H1 (cell line): Measurements from ENCODE around the gene AFF2. TPM values are rescaled to one million over a fixed set of nuclear protein-coding genes. Genes with fewer than 3 reads are reported as not detected.

Experiments
- polyA plus RNA-seq, 7 experiments: library from polyadenylated mRNA; depleted of rRNA in 3 of 7; stranded (reverse) in 5 of 7; unstranded in 2 of 7; fragments of >200 nt in 5 of 7; fragments of 200-250 nt in 2 of 7; gene quantifications; 1 replicate in 5 of 7; 2 replicates in 1 of 7; 4 replicates in 1 of 7; pipeline versions ENCODE4 v1.2.1 to v1.2.3, GENCODE V29; 2011 to 2013; ENCODE audit warnings: missing spikeins in 2 of 7, mixed read lengths in 2 of 7
- total RNA-seq: library from RNA; stranded (reverse); fragmentation: NEBNext Ultra II Directional; extraction: Animal tissue kit (Norgen Biotek cat#: 25700); gene quantifications from 2 replicates; pipeline ENCODE4 v1.2.1, GENCODE V29; 2021
- TF ChIP-seq, protein P1 (sequence below): IDR thresholded peaks from 2 replicates; pipeline ENCODE4 v1.6.1; 2012; ENCODE audit warnings: inconsistent platforms

AFF2 gene
- total and polyA plus RNA-seq, 2 of the 8 experiments (the other 6 are each of a cell fraction or from before 2014, with no cell fraction given) = 2.0 to 7.3 TPM

DNA sequence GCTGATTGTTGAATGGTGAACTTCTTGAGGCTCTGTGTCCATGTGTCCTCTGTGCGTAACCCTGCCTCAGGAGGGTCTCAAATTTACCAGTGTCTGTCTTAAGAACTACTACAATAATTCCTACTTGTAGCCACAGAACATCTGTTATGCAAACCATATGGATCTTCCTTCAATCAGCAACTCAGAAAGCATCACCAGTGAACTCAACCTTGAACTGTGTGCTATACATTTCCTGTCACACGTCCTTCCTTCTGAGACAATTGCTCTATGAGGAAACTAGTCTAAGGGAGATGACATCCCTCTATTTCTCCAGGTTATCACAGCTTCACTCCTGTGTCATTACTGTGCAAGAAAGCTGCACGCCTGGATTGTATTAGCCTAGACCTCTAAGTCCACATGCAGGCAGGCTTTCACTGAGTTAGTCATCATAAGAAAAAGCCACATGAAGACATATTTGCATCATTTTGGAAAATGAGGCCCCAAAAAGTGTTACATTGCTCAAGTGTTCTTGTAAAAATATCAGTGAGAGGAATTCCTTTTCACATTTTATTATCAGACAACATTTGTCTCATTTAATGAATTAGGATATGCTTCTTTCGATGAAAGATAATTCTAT lies 157.8 kb downstream of the AFF2 start (continued):
- TF ChIP-seq, protein P1, sequence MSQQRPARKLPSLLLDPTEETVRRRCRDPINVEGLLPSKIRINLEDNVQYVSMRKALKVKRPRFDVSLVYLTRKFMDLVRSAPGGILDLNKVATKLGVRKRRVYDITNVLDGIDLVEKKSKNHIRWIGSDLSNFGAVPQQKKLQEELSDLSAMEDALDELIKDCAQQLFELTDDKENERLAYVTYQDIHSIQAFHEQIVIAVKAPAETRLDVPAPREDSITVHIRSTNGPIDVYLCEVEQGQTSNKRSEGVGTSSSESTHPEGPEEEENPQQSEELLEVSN = no peak
- TF ChIP-seq, all 59 proteins: peak for 0
